Stimulated activated CD8-positive, alpha-beta memory T cell treated with anti-CD3 and anti-CD28 coated beads, Interleukin-12 subunit alpha, Interleukin-12 subunit beta, amount 100 ng/mL, for 24 hours (primary cell): ENCODE data around the gene GGPS1.
A peak's percentile ranks its signal among the peaks of the same experiment; 100 is the strongest.
"Not testable (repeated sequence)": the region's sequence is repeated elsewhere in the genome, so short reads cannot be mapped to it uniquely, and the experiment has no call there.

Source experiments
- DNase-seq: peaks from one replicate; pipeline ENCODE4 v3.0.0-alpha.2; 2020; ENCODE audit errors: extremely low read depth

The GGPS1 gene

GRCh38 chr1:235304549-235305451, 23.6 kb upstream of the GGPS1 start:
- no peak for DNase-seq

- DNase-seq, result no peak
Observed at GRCh38 chr1:235307158-235308124, 20.9 kb upstream of the GGPS1 start.

- not testable (repeated sequence) for DNase-seq
Observed at GRCh38 chr1:235309206-235309605, 19.2 kb upstream of the GGPS1 start.

GRCh38 chr1:235313262-235313661, 15.1 kb upstream of the GGPS1 start:
- no peak for DNase-seq

GRCh38 chr1:235313931-235314678, 14.3 kb upstream of the GGPS1 start:
- no peak for DNase-seq

GRCh38 chr1:235315173-235315572, 13.2 kb upstream of the GGPS1 start:
- no peak for DNase-seq

- no peak for DNase-seq
Observed at GRCh38 chr1:235315735-235316134, 12.6 kb upstream of the GGPS1 start.

- no peak for DNase-seq
Observed at GRCh38 chr1:235317168-235317567, 11.2 kb upstream of the GGPS1 start.

- no peak for DNase-seq
Observed at GRCh38 chr1:235319255-235319654, 9.1 kb upstream of the GGPS1 start.

- no peak for DNase-seq
Observed at GRCh38 chr1:235320521-235321179, 7.7 kb upstream of the GGPS1 start.

GRCh38 chr1:235324296-235324695, 4.1 kb upstream of the GGPS1 start:
- DNase-seq, result no peak

- DNase-seq, result no peak
Observed at GRCh38 chr1:235325139-235325538, 3.2 kb upstream of the GGPS1 start.

GRCh38 chr1:235325854-235326253, 2.5 kb upstream of the GGPS1 start:
- DNase-seq, result no peak

GRCh38 chr1:235326719-235327558, 1.4 kb upstream of the GGPS1 start:
- peak; percentile 16 for DNase-seq

- no peak for DNase-seq
Observed at GRCh38 chr1:235327559-235328270, 655 bp upstream of the GGPS1 start, which contains the start of gene ARID4B. Gene ARID4B, minus strand, starts transcription at chr1:235328179. Its CDS starts 1,260 bp downstream, at chr1:235326919.

GRCh38 chr1:235329139-235329902, 951 bp downstream of the GGPS1 start:
- no peak for DNase-seq

- DNase-seq, result no peak
Observed at GRCh38 chr1:235330918-235331285, 2.5 kb downstream of the GGPS1 start.

- no peak for DNase-seq
Observed at GRCh38 chr1:235331401-235331800, 3.0 kb downstream of the GGPS1 start.

GRCh38 chr1:235336903-235337302, 8.5 kb downstream of the GGPS1 start:
- DNase-seq, result no peak
